ENCODE measurements around the gene RNF225. TPM values are rescaled to one million over a fixed set of nuclear protein-coding genes. Genes with fewer than 3 reads are reported as not detected.

Gene RNF225
- total and polyA plus RNA-seq, 9 of the 15 experiments (the other 6 are each of a cell fraction or from before 2014, with no cell fraction given) = 0.33 TPM; not detected in 8

DNA sequence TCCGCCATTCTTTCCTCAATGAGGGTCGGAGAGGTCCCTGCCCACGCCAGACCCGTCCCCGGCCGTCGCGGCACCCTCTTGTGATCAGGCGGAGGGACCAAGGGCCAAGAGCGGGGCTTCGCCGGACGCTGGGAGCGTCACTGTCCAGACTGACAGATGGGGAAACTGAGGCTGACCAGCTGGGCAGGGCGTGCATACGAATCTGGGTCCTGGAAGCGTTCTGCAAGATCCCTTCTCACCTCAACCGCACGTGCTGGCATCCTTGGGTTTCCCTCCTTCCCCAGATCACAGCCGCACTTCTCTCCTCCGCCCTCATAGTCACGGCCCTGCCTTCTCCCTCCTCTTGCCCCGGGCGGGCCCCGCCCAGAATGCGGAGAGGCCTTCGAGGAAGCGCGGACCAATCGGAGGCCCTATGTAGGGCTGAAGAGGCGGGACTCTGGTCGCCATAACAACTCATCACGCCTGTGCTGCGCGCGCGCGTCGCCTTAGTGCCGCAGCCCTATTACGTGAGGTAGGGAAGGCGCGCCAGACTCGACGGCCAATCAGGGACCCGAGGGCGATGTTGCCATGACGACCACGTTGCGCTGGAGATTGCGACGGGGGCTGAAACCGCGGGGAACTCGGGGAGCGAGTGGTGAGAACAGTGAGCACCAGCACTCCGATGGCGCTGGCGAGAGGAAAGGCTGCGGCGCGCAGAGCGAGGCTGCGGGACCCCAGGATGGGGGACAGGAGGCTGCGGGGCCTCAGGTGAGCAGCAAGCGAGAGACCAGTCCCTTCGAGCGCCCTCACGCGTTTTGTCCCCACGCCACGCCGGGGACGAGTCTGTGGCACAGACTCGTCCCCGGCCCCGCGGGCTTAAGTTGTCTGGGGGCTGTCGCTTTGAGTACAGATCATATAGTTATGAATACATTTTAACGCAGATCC, 5.7 kb downstream of the RNF225 start (continued):
- TF ChIP-seq, protein P1, sequence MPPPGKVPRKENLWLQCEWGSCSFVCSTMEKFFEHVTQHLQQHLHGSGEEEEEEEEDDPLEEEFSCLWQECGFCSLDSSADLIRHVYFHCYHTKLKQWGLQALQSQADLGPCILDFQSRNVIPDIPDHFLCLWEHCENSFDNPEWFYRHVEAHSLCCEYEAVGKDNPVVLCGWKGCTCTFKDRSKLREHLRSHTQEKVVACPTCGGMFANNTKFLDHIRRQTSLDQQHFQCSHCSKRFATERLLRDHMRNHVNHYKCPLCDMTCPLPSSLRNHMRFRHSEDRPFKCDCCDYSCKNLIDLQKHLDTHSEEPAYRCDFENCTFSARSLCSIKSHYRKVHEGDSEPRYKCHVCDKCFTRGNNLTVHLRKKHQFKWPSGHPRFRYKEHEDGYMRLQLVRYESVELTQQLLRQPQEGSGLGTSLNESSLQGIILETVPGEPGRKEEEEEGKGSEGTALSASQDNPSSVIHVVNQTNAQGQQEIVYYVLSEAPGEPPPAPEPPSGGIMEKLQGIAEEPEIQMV (tag; conservative IDR thresholded peaks at IDR 0.05; ENCODE audit: low read depth) = no peak
- TF ChIP-seq NONO (IDR thresholded peaks at IDR 0.05; ENCODE audit: low read depth in 2 of 2, low read length in 1 of 2) (no peak; a peak in 1 of 4 replicates), MYNN (IDR thresholded peaks at IDR 0.05) (peak; percentile 89; the same call in 1 of the 2 replicates), MYNN (CRISPR knock-in tag; IDR thresholded peaks at IDR 0.05) (no peak), CREB3L1 (IDR thresholded peaks at IDR 0.05; ENCODE audit: borderline replicate concordance, low read depth) (0 out of 2 replicates have a peak, but pooled peaks have one; percentile 39), SIN3A (IDR thresholded peaks at IDR 0.05; ENCODE audit: borderline replicate concordance in 2 of 2, control insufficient read depth in 1 of 2, low read depth in 2 of 2, low read length in 2 of 2) (peak in 1 of 2 experiments; percentile 50; a peak in 1 of 4 replicates), HIVEP1 (CRISPR knock-in tag; IDR thresholded peaks at IDR 0.05) (0 out of 2 replicates have a peak, but pooled peaks have one; percentile 14), SMARCC2 (IDR thresholded peaks at IDR 0.05; ENCODE audit: low read depth) (no peak), RFX1 (IDR thresholded peaks at IDR 0.05) (peak; percentile 100), COPS2 (conservative IDR thresholded peaks at IDR 0.05) (no peak), HNRNPL (IDR thresholded peaks at IDR 0.05; ENCODE audit: low read depth, low read length) (no peak), ZNF253 (CRISPR knock-in tag; conservative IDR thresholded peaks at IDR 0.05) (no peak), ZNF274 (IDR thresholded peaks at IDR 0.05; ENCODE audit: borderline replicate concordance, low read depth, low read length) (no peak), CREB5 (CRISPR knock-in tag; IDR thresholded peaks at IDR 0.05) (no peak), PML (IDR thresholded peaks at IDR 0.05; ENCODE audit: low read length) (peak; percentile 59; the same call in 1 of the 2 replicates), IRF9 (tag; IDR thresholded peaks at IDR 0.05) (no peak)
- TF ChIP-seq, protein P2, sequence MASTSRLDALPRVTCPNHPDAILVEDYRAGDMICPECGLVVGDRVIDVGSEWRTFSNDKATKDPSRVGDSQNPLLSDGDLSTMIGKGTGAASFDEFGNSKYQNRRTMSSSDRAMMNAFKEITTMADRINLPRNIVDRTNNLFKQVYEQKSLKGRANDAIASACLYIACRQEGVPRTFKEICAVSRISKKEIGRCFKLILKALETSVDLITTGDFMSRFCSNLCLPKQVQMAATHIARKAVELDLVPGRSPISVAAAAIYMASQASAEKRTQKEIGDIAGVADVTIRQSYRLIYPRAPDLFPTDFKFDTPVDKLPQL (IDR thresholded peaks at IDR 0.05; ENCODE audit: extremely low read depth, insufficient read length) = no peak
- TF ChIP-seq, protein P3, sequence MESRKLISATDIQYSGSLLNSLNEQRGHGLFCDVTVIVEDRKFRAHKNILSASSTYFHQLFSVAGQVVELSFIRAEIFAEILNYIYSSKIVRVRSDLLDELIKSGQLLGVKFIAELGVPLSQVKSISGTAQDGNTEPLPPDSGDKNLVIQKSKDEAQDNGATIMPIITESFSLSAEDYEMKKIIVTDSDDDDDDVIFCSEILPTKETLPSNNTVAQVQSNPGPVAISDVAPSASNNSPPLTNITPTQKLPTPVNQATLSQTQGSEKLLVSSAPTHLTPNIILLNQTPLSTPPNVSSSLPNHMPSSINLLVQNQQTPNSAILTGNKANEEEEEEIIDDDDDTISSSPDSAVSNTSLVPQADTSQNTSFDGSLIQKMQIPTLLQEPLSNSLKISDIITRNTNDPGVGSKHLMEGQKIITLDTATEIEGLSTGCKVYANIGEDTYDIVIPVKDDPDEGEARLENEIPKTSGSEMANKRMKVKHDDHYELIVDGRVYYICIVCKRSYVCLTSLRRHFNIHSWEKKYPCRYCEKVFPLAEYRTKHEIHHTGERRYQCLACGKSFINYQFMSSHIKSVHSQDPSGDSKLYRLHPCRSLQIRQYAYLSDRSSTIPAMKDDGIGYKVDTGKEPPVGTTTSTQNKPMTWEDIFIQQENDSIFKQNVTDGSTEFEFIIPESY (CRISPR knock-in tag; IDR thresholded peaks at IDR 0.05) = no peak
